Heart left ventricle (tissue), 13 donors: ENCODE data around the gene PPFIA3.
"Not testable (repeated sequence)": the region's sequence is repeated elsewhere in the genome, so short reads cannot be mapped to it uniquely, and the experiment has no call there.

ENCODE experiments used
- POLR2A ChIP-seq, 2 donors: fragments of 450-650 bp; IDR thresholded peaks; one replicate each; pipeline ENCODE4 v1.6.1; 2017; ENCODE audit warnings: antibody characterized with exemption in 2 of 2, mild to moderate bottlenecking in 2 of 2, moderate library complexity in 2 of 2
- TF ChIP-seq, protein P1 (sequence below), 12 donors: fragments of 200-600 bp; sonication (generic) in 4 of 12; IDR thresholded peaks; one replicate each; pipeline versions ENCODE4 v1.5.0 to v1.8.0; 2018 to 2022; ENCODE audit warnings: antibody characterized with exemption in 12 of 12, mild to moderate bottlenecking in 5 of 12
- donor health status: ischemic (EF 13 %, LVEDD 7.1; RV severe dilation, severe dysfunction).
- donor health status: DM: no; HTN: yes; CAD: no.
- donor health status: DM: no; HTN: no; CAD: no.
- donor health status: ischemic (EF 25% LVEDD 6.9; RV normal size, moderate dysfunction).
- donor health status: ischemic (EF 25% LVEDD 5.7; RV mildly dilated, moderate dysfunction).
- donor health status: ischemic (EF 35%, LVEDD 5.7; RV mildly dilated, moderate dysfunction).
- donor health status: nonischemic (EF 11% LVEDD 7.7; RV severe dilation, severe dysfunction).
- donor health status: DM: yes; HTN: yes; CAD: no.
- donor health status: PGD.
- donor health status: ischemic (EF 29% LVEDD 5.4; RV normal size, mild dysfunction).
- donor health status: nonischemic (EF 23%, LVEDD 6.1; RV moderate dilation, normal function).

DNA sequence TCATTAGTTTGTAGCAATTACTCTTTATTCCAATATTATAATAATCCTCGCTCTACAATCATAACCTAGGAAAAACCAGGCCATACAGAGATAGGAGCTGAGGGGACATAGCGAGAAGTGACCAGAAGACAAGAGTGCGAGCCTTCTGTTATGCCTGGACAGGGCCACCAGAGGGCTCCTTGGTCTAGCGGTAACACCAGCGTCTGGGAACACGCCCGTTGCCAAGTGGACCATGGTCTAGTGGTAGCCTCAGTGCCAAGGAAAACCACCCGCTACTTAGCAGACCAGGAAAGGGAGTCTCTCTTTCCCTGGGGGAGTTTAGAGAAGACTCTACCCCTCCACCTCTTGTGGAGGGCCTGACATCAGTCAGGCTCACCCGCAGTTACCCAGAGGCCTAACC, 44.5 kb upstream of the PPFIA3 start:
- TF ChIP-seq, protein P1, sequence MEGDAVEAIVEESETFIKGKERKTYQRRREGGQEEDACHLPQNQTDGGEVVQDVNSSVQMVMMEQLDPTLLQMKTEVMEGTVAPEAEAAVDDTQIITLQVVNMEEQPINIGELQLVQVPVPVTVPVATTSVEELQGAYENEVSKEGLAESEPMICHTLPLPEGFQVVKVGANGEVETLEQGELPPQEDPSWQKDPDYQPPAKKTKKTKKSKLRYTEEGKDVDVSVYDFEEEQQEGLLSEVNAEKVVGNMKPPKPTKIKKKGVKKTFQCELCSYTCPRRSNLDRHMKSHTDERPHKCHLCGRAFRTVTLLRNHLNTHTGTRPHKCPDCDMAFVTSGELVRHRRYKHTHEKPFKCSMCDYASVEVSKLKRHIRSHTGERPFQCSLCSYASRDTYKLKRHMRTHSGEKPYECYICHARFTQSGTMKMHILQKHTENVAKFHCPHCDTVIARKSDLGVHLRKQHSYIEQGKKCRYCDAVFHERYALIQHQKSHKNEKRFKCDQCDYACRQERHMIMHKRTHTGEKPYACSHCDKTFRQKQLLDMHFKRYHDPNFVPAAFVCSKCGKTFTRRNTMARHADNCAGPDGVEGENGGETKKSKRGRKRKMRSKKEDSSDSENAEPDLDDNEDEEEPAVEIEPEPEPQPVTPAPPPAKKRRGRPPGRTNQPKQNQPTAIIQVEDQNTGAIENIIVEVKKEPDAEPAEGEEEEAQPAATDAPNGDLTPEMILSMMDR (IDR thresholded peaks at IDR 0.05), result peak; percentile 47 to 75 (median 69)
- not testable (repeated sequence) for TF ChIP-seq POLR2A (IDR thresholded peaks at IDR 0.05)
